WERI-Rb-1 (cell line): ENCODE measurements around the gene LSR.

Experiments used
- DNase-seq: peaks from one replicate; pipeline ENCODE4 v3.0.0-alpha.2; 2020
- H3K27ac ChIP-seq: fragments of 250-450 bp; sonication (Bioruptor Pico); 2 replicates; pipeline ENCODE4 v1.5.1; 2020; ENCODE audit warnings: mild to moderate bottlenecking, moderate library complexity
- H3K27me3 ChIP-seq: fragments of 250-450 bp; sonication (Bioruptor Pico); 2 replicates; pipeline ENCODE4 v1.5.1; 2021; ENCODE audit warnings: mild to moderate bottlenecking, low read depth, moderate library complexity; ENCODE audit not compliant: insufficient read depth, severe bottlenecking
- H3K36me3 ChIP-seq: fragments of 250-450 bp; sonication (Bioruptor Pico); 2 replicates; pipeline ENCODE4 v1.5.1; 2020; ENCODE audit warnings: mild to moderate bottlenecking, moderate library complexity
- H3K4me3 ChIP-seq: 2 replicates; pipeline ENCODE4 v1.5.1; 2011; ENCODE audit warnings: low read depth, mild to moderate bottlenecking, control low read depth, low read length
- H3K9me3 ChIP-seq: fragments of 250-450 bp; sonication (Bioruptor Pico); 2 replicates; pipeline ENCODE4 v1.5.1; 2021; ENCODE audit warnings: mild to moderate bottlenecking, moderate library complexity; ENCODE audit not compliant: severe bottlenecking
- TF ChIP-seq, protein P1 (sequence below): IDR thresholded peaks from 2 replicates; pipeline ENCODE4 v1.5.1; 2011; ENCODE audit warnings: low read depth, mild to moderate bottlenecking, control low read depth, inconsistent platforms, low read length

Gene LSR

DNA sequence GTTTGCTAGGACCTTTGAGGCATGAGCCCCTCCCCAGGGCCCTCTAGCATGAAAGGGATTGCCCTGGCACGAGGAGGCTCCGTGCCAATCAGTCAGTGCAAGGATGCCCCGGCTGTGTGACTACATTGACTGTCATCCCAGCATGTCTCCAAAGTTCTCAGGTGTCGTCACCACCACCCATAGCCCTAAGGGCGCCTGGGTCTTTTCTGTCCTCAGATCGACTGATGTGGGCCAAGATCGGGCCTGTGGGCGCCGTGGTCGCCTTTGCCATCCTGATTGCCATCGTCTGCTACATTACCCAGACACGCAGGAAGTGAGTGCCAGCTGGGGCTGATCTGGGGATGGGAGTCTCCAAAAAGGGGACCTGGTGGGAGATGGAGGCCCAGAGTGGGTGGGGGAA, 61.5 kb downstream of the LSR start:
- Histone ChIP-seq H3K4me3 (no peak overlapping the region), H3K27ac (no peak overlapping the region)
- TF ChIP-seq, protein P1, sequence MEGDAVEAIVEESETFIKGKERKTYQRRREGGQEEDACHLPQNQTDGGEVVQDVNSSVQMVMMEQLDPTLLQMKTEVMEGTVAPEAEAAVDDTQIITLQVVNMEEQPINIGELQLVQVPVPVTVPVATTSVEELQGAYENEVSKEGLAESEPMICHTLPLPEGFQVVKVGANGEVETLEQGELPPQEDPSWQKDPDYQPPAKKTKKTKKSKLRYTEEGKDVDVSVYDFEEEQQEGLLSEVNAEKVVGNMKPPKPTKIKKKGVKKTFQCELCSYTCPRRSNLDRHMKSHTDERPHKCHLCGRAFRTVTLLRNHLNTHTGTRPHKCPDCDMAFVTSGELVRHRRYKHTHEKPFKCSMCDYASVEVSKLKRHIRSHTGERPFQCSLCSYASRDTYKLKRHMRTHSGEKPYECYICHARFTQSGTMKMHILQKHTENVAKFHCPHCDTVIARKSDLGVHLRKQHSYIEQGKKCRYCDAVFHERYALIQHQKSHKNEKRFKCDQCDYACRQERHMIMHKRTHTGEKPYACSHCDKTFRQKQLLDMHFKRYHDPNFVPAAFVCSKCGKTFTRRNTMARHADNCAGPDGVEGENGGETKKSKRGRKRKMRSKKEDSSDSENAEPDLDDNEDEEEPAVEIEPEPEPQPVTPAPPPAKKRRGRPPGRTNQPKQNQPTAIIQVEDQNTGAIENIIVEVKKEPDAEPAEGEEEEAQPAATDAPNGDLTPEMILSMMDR = no peak

DNA sequence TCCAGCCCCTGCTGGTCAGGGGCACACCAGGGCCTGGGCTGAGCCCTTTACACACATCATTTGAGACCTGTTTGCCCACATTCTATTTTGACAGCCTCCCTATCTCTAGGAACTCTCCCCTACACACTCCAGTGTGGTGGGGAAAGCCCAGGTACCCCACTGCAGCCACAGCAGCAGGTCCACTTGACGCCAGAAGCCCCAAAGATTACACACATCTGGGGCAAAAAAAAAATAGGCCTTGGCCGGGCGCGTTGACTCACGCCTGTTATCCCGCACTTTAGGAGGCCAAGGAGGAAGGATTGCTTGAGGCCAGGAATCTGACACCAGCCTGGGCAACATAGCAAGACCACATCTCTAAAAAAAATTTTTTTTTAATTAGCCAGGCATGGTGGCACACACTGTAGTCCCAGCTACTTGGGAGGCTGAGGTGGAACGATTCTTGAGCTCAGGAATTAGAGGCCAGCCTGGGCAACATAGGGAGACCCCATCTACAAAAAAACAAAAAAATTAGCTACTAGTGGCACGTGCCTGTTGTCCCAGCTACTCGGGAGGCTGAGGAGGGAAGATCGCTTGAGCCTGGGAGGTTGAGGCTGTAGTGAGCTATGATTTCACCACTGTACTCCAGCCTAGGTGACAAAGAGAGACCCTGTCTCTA, 62.1 kb downstream of the LSR start:
- no peak overlapping the region for H3K27ac ChIP-seq
- H3K27me3 ChIP-seq = no peaks in the 10 kb centered on the region
- TF ChIP-seq, protein P1 = no peak
- no peak overlapping the region for H3K4me3 ChIP-seq
- no peaks in the 10 kb centered on the region for H3K9me3 ChIP-seq
- no peak for DNase-seq
- no peaks in the 10 kb centered on the region for H3K36me3 ChIP-seq

More for the DNA sequence above, 61.5 kb downstream of the LSR start:
- no peaks in the 10 kb centered on the region for H3K27me3 ChIP-seq
- no peaks in the 10 kb centered on the region for H3K36me3 ChIP-seq
- no peaks in the 10 kb centered on the region for H3K9me3 ChIP-seq
- DNase-seq = no peak

DNA sequence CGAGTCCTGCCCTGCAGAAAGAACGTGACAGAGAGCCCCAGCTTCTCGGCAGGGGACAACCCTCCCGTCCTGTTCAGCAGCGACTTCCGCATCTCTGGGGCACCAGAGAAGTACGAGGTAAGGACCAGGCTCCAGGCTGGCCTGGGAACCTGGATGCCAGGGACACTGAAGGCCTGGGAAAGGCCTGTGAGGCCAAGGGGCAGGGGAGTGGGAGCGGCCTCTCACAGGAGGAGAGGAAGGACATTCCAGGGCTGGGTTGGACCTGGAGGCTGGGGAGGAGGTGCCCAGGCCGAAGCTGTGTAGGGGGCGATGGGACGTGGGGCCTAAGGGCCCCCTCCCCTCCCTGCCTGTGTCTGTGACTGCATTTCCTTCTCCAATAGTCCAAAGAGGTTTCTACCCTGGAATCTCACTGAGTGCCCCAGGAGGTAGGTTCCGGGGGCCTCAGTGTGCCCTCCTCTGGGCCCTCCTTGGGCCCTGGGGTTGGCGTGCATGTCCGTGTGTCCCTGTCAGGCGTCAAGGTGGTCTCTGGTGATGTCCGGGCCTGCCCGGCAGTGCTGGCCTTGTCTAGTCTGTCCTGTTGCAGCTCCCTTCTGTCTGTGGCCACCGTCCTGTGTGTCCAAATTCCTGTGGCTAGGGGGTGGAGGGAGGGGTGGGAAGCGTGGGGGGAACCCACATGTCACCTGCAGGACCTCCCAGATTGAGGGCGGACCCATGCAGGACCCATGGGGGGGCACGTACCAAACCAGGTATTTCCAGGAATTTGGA, 63.3 kb downstream of the LSR start:
- no peak for DNase-seq
- H3K9me3 ChIP-seq = no peaks in the 10 kb centered on the region
- no peaks in the 10 kb centered on the region for H3K27me3 ChIP-seq
- TF ChIP-seq, protein P1 = no peak
- no peak overlapping the region for H3K4me3 ChIP-seq
- H3K36me3 ChIP-seq = no peaks in the 10 kb centered on the region
- no peak overlapping the region for H3K27ac ChIP-seq

DNA sequence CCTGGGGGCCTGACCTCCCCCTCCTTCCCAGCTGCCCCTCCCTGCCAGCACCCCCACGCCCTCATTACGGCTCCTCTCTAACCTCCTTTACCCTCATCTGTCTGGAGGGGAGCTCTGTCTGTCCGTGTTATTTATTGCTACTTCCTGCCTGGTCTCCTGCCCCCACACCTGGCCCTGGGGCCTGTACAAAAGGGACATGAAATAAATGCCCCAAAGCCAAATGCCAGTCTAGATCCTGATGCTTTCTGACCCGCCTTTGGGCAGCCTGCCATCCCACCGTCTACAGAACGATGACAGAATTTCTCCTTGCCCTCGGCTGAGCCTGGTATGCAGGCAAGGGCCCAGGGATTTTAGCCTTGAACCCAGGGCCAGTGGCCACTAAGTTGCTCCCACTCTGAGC, 64.8 kb downstream of the LSR start:
- Histone ChIP-seq H3K27me3 (no peaks in the 10 kb centered on the region), H3K9me3 (no peaks in the 10 kb centered on the region), H3K27ac (no peak overlapping the region), H3K36me3 (no peaks in the 10 kb centered on the region), H3K4me3 (no peak overlapping the region)
- DNase-seq = no peak
- TF ChIP-seq, protein P1 = no peak

DNA sequence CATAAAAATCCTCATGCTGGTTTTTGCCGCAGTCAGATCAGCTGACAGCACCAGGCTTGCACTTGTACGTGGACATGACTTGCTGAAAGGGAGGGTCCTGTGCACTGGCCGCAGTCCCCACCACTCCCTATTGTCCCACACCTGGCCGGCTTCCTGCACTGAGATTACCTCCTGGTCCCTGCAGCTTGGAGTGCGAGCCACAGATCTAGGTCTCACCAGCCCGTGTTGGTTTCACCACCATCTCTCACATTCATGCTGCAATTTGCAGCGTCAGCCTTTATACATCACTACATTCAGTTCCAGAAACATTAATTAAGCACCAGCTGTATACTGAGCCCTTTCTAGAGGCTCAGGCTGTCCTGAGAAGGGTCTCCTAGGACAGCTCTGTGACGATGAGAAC, 65.2 kb downstream of the LSR start:
- Histone ChIP-seq H3K4me3 (no peak overlapping the region), H3K27ac (no peak overlapping the region), H3K9me3 (no peaks in the 10 kb centered on the region), H3K27me3 (no peaks in the 10 kb centered on the region), H3K36me3 (no peaks in the 10 kb centered on the region)
- TF ChIP-seq, protein P1 = no peak
- DNase-seq = no peak
